ENCODE data around the gene MILR1.

DNA sequence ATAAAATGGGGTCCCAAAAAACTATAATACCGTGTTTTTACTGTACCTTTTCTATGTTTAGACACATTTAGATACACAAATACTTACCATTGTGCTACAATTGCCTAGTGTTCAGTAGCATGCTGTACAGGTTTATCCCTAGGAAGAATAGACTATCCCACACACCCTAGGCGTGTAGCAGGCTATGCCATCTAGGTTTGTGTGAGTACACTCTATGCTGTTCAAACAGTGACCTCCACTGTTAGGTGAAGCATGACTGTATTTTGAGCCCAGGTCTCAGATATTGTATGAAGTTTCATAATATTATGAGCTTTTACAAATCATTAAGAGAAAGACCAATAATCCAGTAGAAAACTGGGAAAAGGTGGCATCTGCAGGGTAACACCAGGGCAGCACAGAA is 23.6 kb downstream of the MILR1 start:
- TF ChIP-seq RXRA (IDR thresholded peaks at IDR 0.05) = no peak
- TF ChIP-seq YY1 (IDR thresholded peaks at IDR 0.05) = no peak
- TF ChIP-seq, protein P1, sequence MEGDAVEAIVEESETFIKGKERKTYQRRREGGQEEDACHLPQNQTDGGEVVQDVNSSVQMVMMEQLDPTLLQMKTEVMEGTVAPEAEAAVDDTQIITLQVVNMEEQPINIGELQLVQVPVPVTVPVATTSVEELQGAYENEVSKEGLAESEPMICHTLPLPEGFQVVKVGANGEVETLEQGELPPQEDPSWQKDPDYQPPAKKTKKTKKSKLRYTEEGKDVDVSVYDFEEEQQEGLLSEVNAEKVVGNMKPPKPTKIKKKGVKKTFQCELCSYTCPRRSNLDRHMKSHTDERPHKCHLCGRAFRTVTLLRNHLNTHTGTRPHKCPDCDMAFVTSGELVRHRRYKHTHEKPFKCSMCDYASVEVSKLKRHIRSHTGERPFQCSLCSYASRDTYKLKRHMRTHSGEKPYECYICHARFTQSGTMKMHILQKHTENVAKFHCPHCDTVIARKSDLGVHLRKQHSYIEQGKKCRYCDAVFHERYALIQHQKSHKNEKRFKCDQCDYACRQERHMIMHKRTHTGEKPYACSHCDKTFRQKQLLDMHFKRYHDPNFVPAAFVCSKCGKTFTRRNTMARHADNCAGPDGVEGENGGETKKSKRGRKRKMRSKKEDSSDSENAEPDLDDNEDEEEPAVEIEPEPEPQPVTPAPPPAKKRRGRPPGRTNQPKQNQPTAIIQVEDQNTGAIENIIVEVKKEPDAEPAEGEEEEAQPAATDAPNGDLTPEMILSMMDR (IDR thresholded peaks at IDR 0.05; ENCODE audit: low read depth, low read length, missing input control) = no peak
- TF ChIP-seq, protein P2, sequence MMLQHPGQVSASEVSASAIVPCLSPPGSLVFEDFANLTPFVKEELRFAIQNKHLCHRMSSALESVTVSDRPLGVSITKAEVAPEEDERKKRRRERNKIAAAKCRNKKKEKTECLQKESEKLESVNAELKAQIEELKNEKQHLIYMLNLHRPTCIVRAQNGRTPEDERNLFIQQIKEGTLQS (IDR thresholded peaks at IDR 0.05) = no peak
- TF ChIP-seq JUND (IDR thresholded peaks at IDR 0.05) = no peak
- TF ChIP-seq, protein P3, sequence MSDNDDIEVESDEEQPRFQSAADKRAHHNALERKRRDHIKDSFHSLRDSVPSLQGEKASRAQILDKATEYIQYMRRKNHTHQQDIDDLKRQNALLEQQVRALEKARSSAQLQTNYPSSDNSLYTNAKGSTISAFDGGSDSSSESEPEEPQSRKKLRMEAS (IDR thresholded peaks at IDR 0.05) = no peak

All from liver (tissue), 3 donors.